Caco-2 (cell line): ENCODE results near the gene EFHC1. TPM values are rescaled to one million over a fixed set of nuclear protein-coding genes. Genes with fewer than 3 reads are reported as not detected.

Experiments used
- BruUV-seq: library from RNA; stranded (reverse); fragments of 400-500 nt; replicated peaks from 2 replicates; lab custom pipeline; 2021; lab: Mats Ljungman, UMichigan
- CTCF ChIA-PET: fragments of 300-600 bp; sonication (Branson Sonifier 250); formaldehyde crosslinking; loops from one replicate; lab custom pipeline; 2022; ENCODE audit warnings: antibody characterized with exemption; lab: Charles Lee
- POLR2A ChIA-PET: fragments of 300-600 bp; sonication (Branson Sonifier 250); formaldehyde crosslinking; loops from one replicate; lab custom pipeline; 2022; ENCODE audit warnings: antibody characterized with exemption; lab: Charles Lee
- DNase-seq, 2 experiments: peaks; one replicate each; pipeline versions ENCODE4 v3.0.0 to v3.0.0-alpha.2; 2020 to 2022
- H3K27me3 ChIP-seq: replicated peaks from 2 replicates; pipeline ENCODE4 v1.6.0; 2011; ENCODE audit warnings: low read length; ENCODE audit not compliant: control insufficient read depth, insufficient read depth
- H3K36me3 ChIP-seq: 2 replicates; pipeline ENCODE4 v1.5.1; 2011; ENCODE audit warnings: low read length; ENCODE audit not compliant: control insufficient read depth, insufficient read depth
- H3K4me1 ChIP-seq: fragments of 250-450 bp; sonication (Bioruptor Pico); 2 replicates; pipeline ENCODE4 v1.5.1; 2020; ENCODE audit warnings: mild to moderate bottlenecking
- H3K4me3 ChIP-seq: 2 replicates; pipeline ENCODE4 v1.5.1; 2011; ENCODE audit warnings: low read depth, mild to moderate bottlenecking, control low read depth, low read length
- H3K9me3 ChIP-seq: fragments of 250-450 bp; sonication (Bioruptor Pico); 2 replicates; pipeline ENCODE4 v1.5.1; 2020; ENCODE audit warnings: mild to moderate bottlenecking, moderate library complexity
- H3K27ac Mint-ChIP-seq: one replicate; pipeline ENCODE4 v1.8.0; 2022; ENCODE audit warnings: mixed read lengths; ENCODE audit not compliant: unreplicated experiment
- H3K27me3 Mint-ChIP-seq: one replicate; pipeline ENCODE4 v1.8.0; 2022; ENCODE audit warnings: mixed read lengths; ENCODE audit not compliant: insufficient read depth, unreplicated experiment
- H3K36me3 Mint-ChIP-seq: one replicate; pipeline ENCODE4 v1.8.0; 2022; ENCODE audit warnings: mild to moderate bottlenecking, mixed read lengths; ENCODE audit not compliant: insufficient read depth, unreplicated experiment
- H3K4me1 Mint-ChIP-seq: one replicate; pipeline ENCODE4 v1.8.0; 2022; ENCODE audit warnings: low read depth, mixed read lengths; ENCODE audit not compliant: unreplicated experiment
- H3K4me3 Mint-ChIP-seq: one replicate; pipeline ENCODE4 v1.8.0; 2022; ENCODE audit warnings: mild to moderate bottlenecking, moderate library complexity, mixed read lengths; ENCODE audit not compliant: unreplicated experiment
- H3K9me3 Mint-ChIP-seq: one replicate; pipeline ENCODE4 v1.8.0; 2022; ENCODE audit warnings: mixed read lengths; ENCODE audit not compliant: unreplicated experiment
- intact Hi-C: fragments of 100-400 bp; cut with micrococcal nuclease; formaldehyde crosslinking; loops from one replicate; pipeline ENCODE4 v1.10.0; 2022; ENCODE audit not compliant: unreplicated experiment
- total RNA-seq: library from RNA; stranded (reverse); gene quantifications from 2 replicates; pipeline ENCODE4 v1.2.3, GENCODE V29; 2022
- TF ChIP-seq, protein P1 (sequence below), 2 experiments: fragments of 200-600 bp in 1 of 2; IDR thresholded peaks; 1 replicate in 1 of 2; 2 replicates in 1 of 2; pipeline versions ENCODE4 v1.5.1 to v1.8.0; 2011 to 2022; ENCODE audit warnings: antibody characterized with exemption in 1 of 2, control low read depth in 1 of 2, inconsistent platforms in 1 of 2, low read depth in 1 of 2, low read length in 1 of 2, mild to moderate bottlenecking in 1 of 2, moderate library complexity in 1 of 2; ENCODE audit not compliant: insufficient read depth in 1 of 2, severe bottlenecking in 1 of 2, unreplicated experiment in 1 of 2

Gene EFHC1
- total RNA-seq, 1 experiment from 2014 or later = 14.6 TPM

- H3K4me1 Mint-ChIP-seq = peaks cover 12% of the 10 kb centered on the region
- Histone ChIP-seq H3K27me3 (no peaks in the 10 kb centered on the region), H3K36me3 (no peaks in the 10 kb centered on the region), H3K4me3 (no peak overlapping the region), H3K9me3 (no peaks in the 10 kb centered on the region), H3K4me1 (peaks cover 9% of the 10 kb centered on the region; the same call in 1 of the 2 replicates)
- DNase-seq = no peak
- CTCF ChIA-PET = no interaction called here
- POLR2A ChIA-PET = no interaction called here
- no peaks in the 10 kb centered on the region for H3K27me3 Mint-ChIP-seq
- no peak overlapping the region for H3K27ac Mint-ChIP-seq
- H3K4me3 Mint-ChIP-seq = no peak overlapping the region
- intact Hi-C loops = no loop called here
- TF ChIP-seq, protein P1, sequence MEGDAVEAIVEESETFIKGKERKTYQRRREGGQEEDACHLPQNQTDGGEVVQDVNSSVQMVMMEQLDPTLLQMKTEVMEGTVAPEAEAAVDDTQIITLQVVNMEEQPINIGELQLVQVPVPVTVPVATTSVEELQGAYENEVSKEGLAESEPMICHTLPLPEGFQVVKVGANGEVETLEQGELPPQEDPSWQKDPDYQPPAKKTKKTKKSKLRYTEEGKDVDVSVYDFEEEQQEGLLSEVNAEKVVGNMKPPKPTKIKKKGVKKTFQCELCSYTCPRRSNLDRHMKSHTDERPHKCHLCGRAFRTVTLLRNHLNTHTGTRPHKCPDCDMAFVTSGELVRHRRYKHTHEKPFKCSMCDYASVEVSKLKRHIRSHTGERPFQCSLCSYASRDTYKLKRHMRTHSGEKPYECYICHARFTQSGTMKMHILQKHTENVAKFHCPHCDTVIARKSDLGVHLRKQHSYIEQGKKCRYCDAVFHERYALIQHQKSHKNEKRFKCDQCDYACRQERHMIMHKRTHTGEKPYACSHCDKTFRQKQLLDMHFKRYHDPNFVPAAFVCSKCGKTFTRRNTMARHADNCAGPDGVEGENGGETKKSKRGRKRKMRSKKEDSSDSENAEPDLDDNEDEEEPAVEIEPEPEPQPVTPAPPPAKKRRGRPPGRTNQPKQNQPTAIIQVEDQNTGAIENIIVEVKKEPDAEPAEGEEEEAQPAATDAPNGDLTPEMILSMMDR (IDR thresholded peaks at IDR 0.05; ENCODE audit: insufficient read depth in 1 of 2, low read depth in 1 of 2, low read length in 1 of 2, severe bottlenecking in 1 of 2, unreplicated experiment in 1 of 2) = no peak
- H3K36me3 Mint-ChIP-seq = no peaks in the 10 kb centered on the region
- no peaks in the 10 kb centered on the region for H3K9me3 Mint-ChIP-seq
- no TSS peak for BruUV-seq
These were observed 26.4 kb upstream of the EFHC1 start for GRCh38 chr6:52393780-52394179.

DNA sequence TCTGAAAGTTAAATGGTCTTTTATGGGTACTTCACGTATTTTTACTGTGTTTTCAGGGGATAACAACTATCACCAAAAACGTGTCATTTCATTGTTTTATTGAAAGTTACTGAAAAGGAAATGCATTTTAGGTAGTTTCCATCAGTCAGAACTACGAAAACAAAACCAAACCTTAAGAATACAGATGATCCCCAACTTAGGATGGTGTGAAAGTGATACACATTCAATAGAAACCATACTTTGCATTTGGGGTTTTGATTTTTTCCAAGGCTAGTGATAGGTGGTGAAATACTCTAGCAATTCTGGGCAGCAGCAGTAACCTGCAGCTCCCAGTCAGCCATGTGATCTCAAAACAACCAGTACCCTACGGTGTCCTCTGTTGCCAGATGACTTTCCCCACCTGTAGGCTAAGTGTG, 25.9 kb upstream of the EFHC1 start:
- H3K27ac Mint-ChIP-seq = no peak overlapping the region
- no TSS peak for BruUV-seq
- TF ChIP-seq, protein P1 (IDR thresholded peaks at IDR 0.05; ENCODE audit: insufficient read depth in 1 of 2, low read depth in 1 of 2, low read length in 1 of 2, severe bottlenecking in 1 of 2, unreplicated experiment in 1 of 2) = no peak
- Histone ChIP-seq H3K4me1 (peaks cover 5% of the 10 kb centered on the region; the same call in 1 of the 2 replicates), H3K9me3 (no peaks in the 10 kb centered on the region), H3K4me3 (no peak overlapping the region), H3K27me3 (no peaks in the 10 kb centered on the region), H3K36me3 (no peaks in the 10 kb centered on the region)
- no peaks in the 10 kb centered on the region for H3K9me3 Mint-ChIP-seq
- H3K4me1 Mint-ChIP-seq = peaks cover 7% of the 10 kb centered on the region
- DNase-seq = no peak
- CTCF ChIA-PET = no interaction called here
- intact Hi-C loops = no loop called here
- no peaks in the 10 kb centered on the region for H3K36me3 Mint-ChIP-seq
- H3K27me3 Mint-ChIP-seq = no peaks in the 10 kb centered on the region
- H3K4me3 Mint-ChIP-seq = no peak overlapping the region
- POLR2A ChIA-PET = no interaction called here

GRCh38 chr6:52395969-52396368, 24.2 kb upstream of the EFHC1 start:
- H3K27me3 ChIP-seq = no peaks in the 10 kb centered on the region
- CTCF ChIA-PET = no interaction called here
- POLR2A ChIA-PET = no interaction called here
- no peak overlapping the region for H3K4me3 ChIP-seq
- Mint-ChIP-seq H3K4me3 (no peak overlapping the region), H3K27ac (no peak overlapping the region), H3K27me3 (no peaks in the 10 kb centered on the region), H3K9me3 (no peaks in the 10 kb centered on the region), H3K4me1 (no peaks in the 10 kb centered on the region), H3K36me3 (no peaks in the 10 kb centered on the region)
- no peak for DNase-seq
- TF ChIP-seq, protein P1 (IDR thresholded peaks at IDR 0.05; ENCODE audit: insufficient read depth in 1 of 2, low read depth in 1 of 2, low read length in 1 of 2, severe bottlenecking in 1 of 2, unreplicated experiment in 1 of 2) = no peak
- H3K36me3 ChIP-seq = no peaks in the 10 kb centered on the region
- intact Hi-C loops = loop anchor here (5.0 kb wide), 2 partner anchors 34 to 234 kb away; partner anchors contain the start of gene PAQR8
- BruUV-seq = no TSS peak
- H3K9me3 ChIP-seq = no peaks in the 10 kb centered on the region
- no peaks in the 10 kb centered on the region for H3K4me1 ChIP-seq
